A673 (cell line): ENCODE data around the gene SGPL1.

ENCODE experiments used
- EZH2 ChIP-seq: fragments of 200-600 bp; sonication (generic); IDR thresholded peaks from 2 replicates; pipeline ENCODE4 v1.6.1; 2017; ENCODE audit warnings: borderline replicate concordance, low read depth, mild to moderate bottlenecking, mixed read lengths, antibody characterized with exemption, low read length; ENCODE audit not compliant: poor library complexity, severe bottlenecking
- TF ChIP-seq, protein P1 (sequence below): fragments of 300-800, 200-600 bp; sonication (generic); conservative IDR thresholded peaks from 2 replicates; pipeline ENCODE4 v1.5.1; 2017; ENCODE audit warnings: low read depth, mild to moderate bottlenecking, antibody characterized with exemption, low read length, moderate library complexity, mixed read lengths

DNA sequence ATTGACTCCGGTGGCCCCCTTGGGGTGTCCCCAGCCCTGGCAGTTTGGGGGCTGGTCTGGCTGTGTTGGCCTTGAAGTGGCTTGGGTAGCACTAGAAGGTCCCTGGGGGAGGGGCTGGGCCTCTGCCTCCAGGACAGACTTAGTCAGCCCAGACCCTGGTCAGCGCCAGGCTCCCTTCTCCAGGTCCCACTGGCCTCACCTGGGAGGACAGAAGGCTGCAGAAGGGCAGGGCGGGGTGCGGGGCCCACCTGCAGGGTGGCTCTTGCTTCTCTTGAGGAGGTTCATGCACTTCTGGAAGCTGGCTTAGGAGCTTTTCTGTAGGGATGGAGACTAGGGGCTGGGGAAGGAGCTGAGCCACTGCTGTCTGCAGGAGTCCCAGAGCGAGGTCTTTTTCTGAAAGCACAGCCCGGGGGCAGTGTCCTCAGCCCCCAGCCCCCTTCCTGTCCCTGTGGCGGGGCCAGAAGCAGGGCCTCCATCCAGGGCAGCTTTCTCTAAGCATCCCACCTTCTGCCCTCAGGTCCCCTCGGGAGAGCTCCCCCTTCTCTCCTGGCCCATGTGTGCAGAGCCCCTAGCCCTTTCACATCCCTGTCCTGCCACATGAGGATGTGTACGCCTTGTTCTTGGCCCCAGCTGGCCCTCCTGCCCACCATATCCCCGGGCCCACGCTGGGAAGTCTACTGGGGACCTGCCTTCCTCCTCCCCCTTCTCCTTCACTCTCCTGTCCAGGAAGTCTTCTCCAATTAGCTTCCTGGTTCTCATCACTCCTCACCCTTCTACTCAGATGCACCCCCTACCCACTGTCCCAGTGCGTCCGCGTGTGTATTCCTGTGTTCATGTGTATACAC, 41.6 kb upstream of the SGPL1 start:
- TF ChIP-seq, protein P1, sequence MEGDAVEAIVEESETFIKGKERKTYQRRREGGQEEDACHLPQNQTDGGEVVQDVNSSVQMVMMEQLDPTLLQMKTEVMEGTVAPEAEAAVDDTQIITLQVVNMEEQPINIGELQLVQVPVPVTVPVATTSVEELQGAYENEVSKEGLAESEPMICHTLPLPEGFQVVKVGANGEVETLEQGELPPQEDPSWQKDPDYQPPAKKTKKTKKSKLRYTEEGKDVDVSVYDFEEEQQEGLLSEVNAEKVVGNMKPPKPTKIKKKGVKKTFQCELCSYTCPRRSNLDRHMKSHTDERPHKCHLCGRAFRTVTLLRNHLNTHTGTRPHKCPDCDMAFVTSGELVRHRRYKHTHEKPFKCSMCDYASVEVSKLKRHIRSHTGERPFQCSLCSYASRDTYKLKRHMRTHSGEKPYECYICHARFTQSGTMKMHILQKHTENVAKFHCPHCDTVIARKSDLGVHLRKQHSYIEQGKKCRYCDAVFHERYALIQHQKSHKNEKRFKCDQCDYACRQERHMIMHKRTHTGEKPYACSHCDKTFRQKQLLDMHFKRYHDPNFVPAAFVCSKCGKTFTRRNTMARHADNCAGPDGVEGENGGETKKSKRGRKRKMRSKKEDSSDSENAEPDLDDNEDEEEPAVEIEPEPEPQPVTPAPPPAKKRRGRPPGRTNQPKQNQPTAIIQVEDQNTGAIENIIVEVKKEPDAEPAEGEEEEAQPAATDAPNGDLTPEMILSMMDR = no peak
- no peak for TF ChIP-seq EZH2
